ENCODE data around the gene CD226. TPM values are rescaled to one million over a fixed set of nuclear protein-coding genes. Genes with fewer than 3 reads are reported as not detected.
A peak's percentile ranks its signal among the peaks of the same experiment; 100 is the strongest.

The CD226 gene
- total and polyA plus RNA-seq, 2 of the 4 experiments (the other 2 are of a cell fraction) = 0.29 to 1.1 TPM

DNA sequence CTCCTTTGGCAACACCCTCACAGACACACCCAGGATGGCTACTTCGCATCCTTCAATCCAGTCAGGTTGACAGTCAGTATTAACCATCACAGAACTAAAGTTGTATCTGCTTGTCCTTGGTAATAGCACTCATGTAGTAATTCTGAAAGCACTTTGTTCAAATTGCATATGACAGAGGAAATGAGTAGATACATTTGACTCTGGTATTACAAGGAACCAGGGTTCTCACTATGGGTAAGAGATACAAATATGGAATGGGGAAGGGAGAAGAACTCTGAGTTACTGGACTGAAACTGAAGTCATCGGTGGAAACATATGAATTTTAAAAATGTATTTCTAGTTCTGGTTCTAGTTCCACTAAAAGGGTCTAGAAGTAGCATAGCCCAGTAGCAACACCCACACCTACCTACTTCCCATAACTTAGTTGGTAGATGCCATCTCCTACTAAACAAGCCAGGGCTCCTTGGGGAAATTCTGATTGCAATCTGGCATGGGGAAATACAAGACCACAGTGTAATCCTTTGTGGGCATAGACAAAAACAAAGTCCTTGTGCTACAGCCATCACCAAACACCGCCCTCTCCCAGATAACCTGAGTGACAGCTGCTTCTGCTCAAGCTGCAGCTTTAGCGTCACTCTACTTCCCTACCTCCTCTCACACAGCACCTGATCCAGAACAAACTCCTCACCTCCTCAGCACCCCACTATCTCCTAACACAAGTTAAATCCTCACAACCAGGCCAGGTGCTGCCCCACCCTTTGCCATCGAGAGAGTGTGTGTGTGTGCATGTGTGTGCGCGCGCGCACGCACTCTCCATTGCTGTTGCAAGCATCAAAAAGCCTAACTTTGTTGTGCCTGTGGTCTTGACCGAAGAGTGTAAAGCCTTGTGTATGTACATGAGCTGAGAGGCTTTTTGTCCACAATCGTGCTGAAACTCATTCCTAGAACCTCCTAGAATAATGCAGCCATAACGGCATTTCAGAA lies 31.4 kb upstream of the CD226 start:
- Histone ChIP-seq H4K20me1 (ENCODE audit: insufficient read depth, low read length) (no peaks in the 10 kb centered on the region), H2BK15ac (ENCODE audit: low read depth, low read length) (no peak overlapping the region), H3K36me3 (ENCODE audit: control insufficient read depth, insufficient read depth, low read length) (no peaks in the 10 kb centered on the region), H3K4me3 (ENCODE audit: insufficient read depth, low read depth, low read length) (no peak overlapping the region), H2AFZ (replicated peaks; ENCODE audit: low read length, poor library complexity) (peak overlapping the region; percentile 32), H3K14ac (replicated peaks; ENCODE audit: low read depth, low read length) (no peak overlapping the region), H3K23ac (ENCODE audit: low read depth, low read length) (no peak overlapping the region), H3K4me2 (ENCODE audit: low read depth, low read length) (no peak overlapping the region), H4K8ac (ENCODE audit: low read depth in 2 of 2, low read length in 2 of 2) (no peak overlapping the region), H2BK120ac (ENCODE audit: low read depth, low read length) (no peak overlapping the region), H2BK5ac (ENCODE audit: low read depth, low read length, poor library complexity, severe bottlenecking) (no peak overlapping the region), H3K9me1 (ENCODE audit: insufficient read depth, low read length) (no peaks in the 10 kb centered on the region), H2AK5ac (ENCODE audit: low read depth, low read length) (no peak overlapping the region), H3K27me3 (ENCODE audit: control insufficient read depth, insufficient read depth, low read length) (no peaks in the 10 kb centered on the region), H2AK9ac (replicated peaks; ENCODE audit: low read depth, low read length, poor library complexity) (peak overlapping the region; percentile 16), H3K9me3 (ENCODE audit: control insufficient read depth, insufficient read depth, low read length) (peaks cover 7% of the 10 kb centered on the region), H3K18ac (ENCODE audit: low read depth, low read length) (no peak overlapping the region), H3K56ac (ENCODE audit: extremely low read depth, insufficient read depth, low read length) (no peak overlapping the region), H4K5ac (ENCODE audit: low read depth, low read length) (no peak overlapping the region), H3K4ac (ENCODE audit: low read depth, low read length) (no peak overlapping the region), H3K27ac (ENCODE audit: insufficient read depth, low read length) (no peak overlapping the region), H3K9ac (ENCODE audit: low read depth, low read length) (no peak overlapping the region), H3K4me1 (ENCODE audit: control insufficient read depth, insufficient read depth, low read length) (0 out of 2 replicates have a peak, but pooled peaks cover 3% of the 10 kb centered on the region), H4K91ac (ENCODE audit: insufficient read depth, low read depth, low read length) (no peak overlapping the region), H2BK20ac (ENCODE audit: low read depth, low read length) (no peak overlapping the region), H3K79me1 (ENCODE audit: low read depth in 1 of 2, low read length in 2 of 2) (no peaks in the 10 kb centered on the region)
- ATAC-seq (ENCODE audit: low read depth) = no peak
- WGBS, 2 experiments (ENCODE audit: extremely low coverage in 2 of 2, insufficient read length in 1 of 2) = 90% methylated on average over 2 of the region's 13 CpGs; no CpG with 5 or more reads in 1 of the 2 experiments
- no peak for TF ChIP-seq CEBPB (IDR thresholded peaks at IDR 0.05; ENCODE audit: low read depth, low read length)
- no peak for TF ChIP-seq MXI1 (IDR thresholded peaks at IDR 0.05; ENCODE audit: borderline replicate concordance, low read depth, low read length)
- no peak for TF ChIP-seq POLR2A (IDR thresholded peaks at IDR 0.05; ENCODE audit: low read depth, low read length)
- TF ChIP-seq RAD21 (IDR thresholded peaks at IDR 0.05; ENCODE audit: low read length) = no peak
- no peak for TF ChIP-seq BHLHE40 (IDR thresholded peaks at IDR 0.05; ENCODE audit: low read depth, low read length)
- no peak for TF ChIP-seq CHD1 (IDR thresholded peaks at IDR 0.05; ENCODE audit: low read depth, low read length)
- no peak for TF ChIP-seq RFX5 (IDR thresholded peaks at IDR 0.05; ENCODE audit: low read depth, low read length)
- no peak for TF ChIP-seq RCOR1 (IDR thresholded peaks at IDR 0.05; ENCODE audit: insufficient replicate concordance, low read length)
- no peak for TF ChIP-seq FOS (IDR thresholded peaks at IDR 0.05; ENCODE audit: low read depth, low read length)
- TF ChIP-seq, protein P1, sequence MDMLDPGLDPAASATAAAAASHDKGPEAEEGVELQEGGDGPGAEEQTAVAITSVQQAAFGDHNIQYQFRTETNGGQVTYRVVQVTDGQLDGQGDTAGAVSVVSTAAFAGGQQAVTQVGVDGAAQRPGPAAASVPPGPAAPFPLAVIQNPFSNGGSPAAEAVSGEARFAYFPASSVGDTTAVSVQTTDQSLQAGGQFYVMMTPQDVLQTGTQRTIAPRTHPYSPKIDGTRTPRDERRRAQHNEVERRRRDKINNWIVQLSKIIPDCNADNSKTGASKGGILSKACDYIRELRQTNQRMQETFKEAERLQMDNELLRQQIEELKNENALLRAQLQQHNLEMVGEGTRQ (IDR thresholded peaks at IDR 0.05; ENCODE audit: low read depth, low read length) = no peak
- no peak for TF ChIP-seq MAZ (IDR thresholded peaks at IDR 0.05; ENCODE audit: borderline replicate concordance, low read depth, low read length)
- ChIA-PET POLR2A (ENCODE audit: unreplicated experiment) (no interaction called here), CTCF (no interaction called here)
- DNase-seq = no peak
- intact Hi-C loops (cut with micrococcal nuclease) (no loop called here), in situ Hi-C loops (cut with MboI; ENCODE audit: low sequenced_read_pairs) (no loop called here), dilution Hi-C loops (cut with HindIII; ENCODE audit: low sequenced_read_pairs, unreplicated experiment) (no loop called here)
- BruUV-seq (replicated peaks) = no TSS peak

All from IMR-90 (cell line).